Astrocyte of the cerebellum (primary cell): Measurements from ENCODE around the gene PEX11G.

Experiments used
- DNase-seq: peaks from one replicate; pipeline ENCODE4 v3.0.0-alpha.2; 2011; ENCODE audit warnings: low read depth
- H3K4me3 ChIP-seq: 2 replicates; pipeline ENCODE4 v1.5.1; 2011; ENCODE audit warnings: mild to moderate bottlenecking, low read depth, low read length, moderate library complexity
- in situ Hi-C: cut with HindIII; loops from 2 replicates; pipeline ENCODE4 v1.10.0; 2017; ENCODE audit warnings: low sequenced_read_pairs
- TF ChIP-seq, protein P1 (sequence below): IDR thresholded peaks from 2 replicates; pipeline ENCODE4 v1.5.1; 2012; ENCODE audit warnings: low read length, low read depth, moderate library complexity, mild to moderate bottlenecking; ENCODE audit errors: missing control alignments

PEX11G gene

DNA sequence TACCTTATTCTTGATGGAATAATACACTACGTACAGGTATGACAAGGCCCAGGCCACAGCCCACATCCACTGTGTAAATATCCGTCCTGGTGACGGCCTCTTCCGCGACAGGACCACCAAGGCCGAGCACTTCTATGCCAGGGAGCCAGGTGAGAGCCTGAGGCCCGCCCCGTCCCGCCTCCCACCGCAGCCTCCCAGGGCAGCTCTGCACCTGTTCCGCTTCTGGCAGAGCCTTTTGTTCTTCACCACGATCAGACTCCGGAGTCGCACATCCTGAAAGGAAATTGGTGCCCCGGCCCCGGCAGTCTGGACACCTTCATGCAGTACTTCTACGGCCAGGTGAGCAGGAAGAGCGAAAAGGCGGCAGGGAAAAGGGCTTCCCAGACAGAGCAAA lies 16.4 kb upstream of the PEX11G start:
- in situ Hi-C loops = no loop called here

GRCh38 chr19:7504684-7505083 lies 15.8 kb upstream of the PEX11G start:
- TF ChIP-seq, protein P1, sequence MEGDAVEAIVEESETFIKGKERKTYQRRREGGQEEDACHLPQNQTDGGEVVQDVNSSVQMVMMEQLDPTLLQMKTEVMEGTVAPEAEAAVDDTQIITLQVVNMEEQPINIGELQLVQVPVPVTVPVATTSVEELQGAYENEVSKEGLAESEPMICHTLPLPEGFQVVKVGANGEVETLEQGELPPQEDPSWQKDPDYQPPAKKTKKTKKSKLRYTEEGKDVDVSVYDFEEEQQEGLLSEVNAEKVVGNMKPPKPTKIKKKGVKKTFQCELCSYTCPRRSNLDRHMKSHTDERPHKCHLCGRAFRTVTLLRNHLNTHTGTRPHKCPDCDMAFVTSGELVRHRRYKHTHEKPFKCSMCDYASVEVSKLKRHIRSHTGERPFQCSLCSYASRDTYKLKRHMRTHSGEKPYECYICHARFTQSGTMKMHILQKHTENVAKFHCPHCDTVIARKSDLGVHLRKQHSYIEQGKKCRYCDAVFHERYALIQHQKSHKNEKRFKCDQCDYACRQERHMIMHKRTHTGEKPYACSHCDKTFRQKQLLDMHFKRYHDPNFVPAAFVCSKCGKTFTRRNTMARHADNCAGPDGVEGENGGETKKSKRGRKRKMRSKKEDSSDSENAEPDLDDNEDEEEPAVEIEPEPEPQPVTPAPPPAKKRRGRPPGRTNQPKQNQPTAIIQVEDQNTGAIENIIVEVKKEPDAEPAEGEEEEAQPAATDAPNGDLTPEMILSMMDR = no peak
- in situ Hi-C loops = no loop called here

More for the DNA sequence above, 16.4 kb upstream of the PEX11G start:
- no peak for DNase-seq
- TF ChIP-seq, protein P1 = no peak
- no peak overlapping the region for H3K4me3 ChIP-seq

DNA sequence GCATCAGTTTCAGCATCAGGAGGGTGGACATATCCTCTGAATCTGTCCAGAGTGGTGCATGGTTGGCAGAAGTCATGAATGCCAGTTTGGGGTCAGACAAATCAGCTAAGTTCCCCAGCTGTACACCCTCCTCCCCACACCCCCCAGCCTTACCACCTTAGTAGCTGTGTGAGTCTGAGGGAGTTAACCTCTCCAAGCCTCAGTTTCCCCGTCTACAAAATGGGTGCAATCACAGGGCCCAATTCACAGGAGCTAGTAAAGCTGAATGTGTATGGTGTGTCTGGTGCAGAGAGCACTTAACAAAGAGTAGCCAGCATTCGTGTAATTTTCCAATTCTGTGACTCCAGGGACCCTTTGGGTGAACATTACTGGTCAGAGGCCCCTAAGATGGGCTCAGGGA lies 13.7 kb upstream of the PEX11G start:
- TF ChIP-seq, protein P1 = no peak
- no peak for DNase-seq
- no peak overlapping the region for H3K4me3 ChIP-seq
- in situ Hi-C loops = no loop called here

More at GRCh38 chr19:7504684-7505083, 15.8 kb upstream of the PEX11G start:
- DNase-seq = no peak
- H3K4me3 ChIP-seq = no peak overlapping the region

DNA sequence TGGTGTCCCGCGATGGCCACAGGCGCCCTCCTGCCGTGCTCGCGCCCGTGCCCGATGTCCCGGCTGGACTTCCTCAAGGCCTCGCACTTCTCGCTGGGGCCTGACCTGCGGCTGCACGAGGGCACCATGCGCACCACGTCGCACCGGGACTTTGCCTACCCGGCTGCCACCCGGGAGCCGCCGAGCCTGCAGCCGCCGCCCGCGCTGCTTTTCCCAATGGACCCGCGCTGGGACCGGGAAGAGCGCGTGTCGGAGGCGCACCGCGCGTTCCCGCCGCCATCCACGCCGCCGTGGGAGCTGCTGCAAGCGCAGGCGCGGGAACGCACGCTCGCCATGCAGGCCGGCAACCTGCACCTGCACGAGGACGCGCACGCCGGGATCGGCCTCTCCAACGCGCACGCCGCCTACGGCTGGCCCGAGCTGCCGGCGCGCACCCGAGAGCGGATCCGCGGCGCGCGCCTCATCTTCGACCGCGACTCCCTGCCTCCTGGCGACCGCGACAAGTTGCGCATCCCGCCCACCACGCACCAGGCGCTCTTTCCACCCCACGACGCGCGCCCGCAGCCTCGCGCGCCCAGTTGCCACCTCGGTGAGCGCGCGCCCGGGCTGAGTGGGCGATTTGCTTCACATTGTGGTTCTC lies 12.1 kb upstream of the PEX11G start:
- DNase-seq = no peak
- H3K4me3 ChIP-seq = peak overlapping the region; percentile 36
- in situ Hi-C loops = no loop called here
- TF ChIP-seq, protein P1 = no peak

DNA sequence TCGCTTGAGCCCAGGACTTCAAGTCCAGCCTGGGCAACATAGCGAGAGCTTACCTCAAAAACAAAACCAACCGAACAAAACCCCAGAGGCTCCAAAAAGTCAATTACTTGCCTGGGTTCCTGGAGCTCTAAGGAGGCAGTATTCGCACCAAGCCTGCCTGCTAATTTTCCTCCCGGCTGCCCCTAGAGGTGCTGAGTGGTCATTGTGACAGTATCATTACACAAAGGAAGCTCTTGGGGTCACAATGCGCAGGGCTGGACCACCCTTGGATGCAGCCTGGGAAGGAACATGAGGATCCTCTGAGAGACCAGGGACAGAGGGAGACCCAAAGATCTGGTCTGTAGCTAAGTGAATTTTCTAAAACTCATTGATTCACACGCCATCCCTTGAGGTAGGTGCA lies 8.5 kb upstream of the PEX11G start:
- DNase-seq = no peak
- no peak overlapping the region for H3K4me3 ChIP-seq
- TF ChIP-seq, protein P1 = peak; percentile 68
- in situ Hi-C loops = no loop called here

- H3K4me3 ChIP-seq = no peak overlapping the region
- in situ Hi-C loops = no loop called here
- no peak for DNase-seq
These were observed 5.7 kb upstream of the PEX11G start for GRCh38 chr19:7494416-7495098.

More at GRCh38 chr19:7494416-7495098, 5.7 kb upstream of the PEX11G start:
- TF ChIP-seq, protein P1 = peak; percentile 18
